Brain pericyte (primary cell): ENCODE data around the gene NCOR2.

ENCODE experiments used
- DNase-seq: peaks from one replicate; pipeline ENCODE4 v3.0.0-alpha.2; 2012; ENCODE audit warnings: low read depth, low spot score

Gene NCOR2

DNA sequence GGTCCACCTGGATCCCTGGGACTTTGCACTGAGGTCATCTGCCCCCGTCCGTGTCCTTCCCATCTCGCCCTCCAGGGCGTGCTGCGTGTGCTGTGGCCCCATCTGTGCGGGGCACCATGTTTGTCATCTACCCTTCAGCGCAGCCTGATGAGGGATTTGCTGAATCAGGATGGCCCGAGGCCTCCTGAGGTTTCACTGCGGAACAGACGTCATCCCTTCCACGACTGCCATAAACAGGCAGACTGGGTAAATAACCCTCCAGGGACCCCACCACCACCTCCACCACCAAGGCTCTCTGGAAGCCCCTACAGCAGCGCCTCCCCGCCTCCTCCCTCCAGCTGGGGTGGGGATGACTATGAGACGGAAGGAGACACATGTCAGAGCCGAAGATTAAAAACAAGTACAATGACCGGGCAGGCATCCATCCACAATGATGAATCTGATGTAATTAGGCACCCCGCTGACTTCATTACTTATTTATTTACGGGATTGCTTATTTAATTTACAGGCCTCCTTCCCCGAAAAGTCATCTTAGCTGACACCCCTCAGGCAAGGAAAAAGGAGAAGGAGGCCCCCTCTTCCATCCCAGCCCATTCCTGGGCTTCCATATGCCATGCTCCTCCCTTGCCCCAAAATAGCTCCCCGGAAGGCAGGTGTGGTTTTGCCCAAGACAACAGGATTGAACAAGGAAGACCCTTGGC is 39.4 kb downstream of the NCOR2 start:
- DNase-seq, result no peak

GRCh38 chr12:124525927-124526692 is 41.3 kb downstream of the NCOR2 start:
- no peak for DNase-seq

GRCh38 chr12:124525455-124525854 is 42.0 kb downstream of the NCOR2 start:
- no peak for DNase-seq

DNA sequence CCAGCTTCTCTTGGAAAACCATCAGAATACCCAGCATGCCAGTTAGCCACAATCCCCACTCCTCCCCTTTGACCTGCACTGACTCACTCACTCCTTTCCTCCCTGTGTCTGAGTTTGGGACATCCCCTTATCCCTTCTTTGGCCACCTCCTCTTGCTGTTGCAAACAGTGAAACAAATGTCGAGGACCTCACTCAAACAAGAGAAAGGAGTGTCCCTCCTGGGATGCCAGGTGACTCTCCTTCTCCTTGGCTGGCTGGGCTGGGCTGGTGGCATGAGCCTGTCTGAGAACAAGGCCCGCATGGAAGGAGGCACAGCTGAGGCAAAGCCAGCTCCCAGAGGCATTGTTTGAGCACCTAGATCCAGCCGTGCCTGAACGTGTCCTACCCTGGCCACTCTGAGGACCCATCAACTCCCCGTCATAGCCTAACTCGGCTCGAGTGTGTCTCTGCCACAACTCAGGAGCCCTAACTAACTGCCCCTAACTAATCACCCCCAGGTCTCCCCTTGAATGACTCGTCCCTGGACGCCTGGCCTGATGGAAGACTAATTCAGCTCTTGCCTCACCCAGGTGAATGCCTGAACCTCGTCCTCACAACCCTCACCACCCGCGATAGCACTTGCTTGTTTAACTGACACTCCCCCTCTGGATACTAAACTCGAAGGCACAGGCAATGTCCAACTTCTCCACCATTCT is 43.0 kb downstream of the NCOR2 start:
- DNase-seq, result no peak

DNA sequence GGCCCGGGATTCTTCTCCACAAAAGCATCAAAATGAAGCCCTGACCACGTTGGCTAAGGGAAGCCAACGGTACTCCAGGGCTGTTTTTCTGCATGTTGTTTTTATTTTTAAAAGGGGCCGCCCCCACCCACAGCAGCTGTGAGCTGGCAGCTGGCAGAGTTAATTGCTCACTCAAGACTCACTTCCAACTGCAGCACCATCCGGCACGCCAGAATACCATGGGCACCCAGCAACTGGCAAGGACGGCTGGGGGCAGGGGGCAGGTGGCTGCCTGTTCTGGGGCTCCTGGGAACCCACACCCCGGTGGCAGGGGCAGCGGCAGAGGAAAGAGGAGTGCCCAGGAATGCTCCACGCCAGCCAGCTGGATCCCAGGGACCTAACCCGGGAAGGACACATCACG is 44.3 kb downstream of the NCOR2 start:
- no peak for DNase-seq

GRCh38 chr12:124520907-124521306 is 46.5 kb downstream of the NCOR2 start:
- no peak for DNase-seq

DNA sequence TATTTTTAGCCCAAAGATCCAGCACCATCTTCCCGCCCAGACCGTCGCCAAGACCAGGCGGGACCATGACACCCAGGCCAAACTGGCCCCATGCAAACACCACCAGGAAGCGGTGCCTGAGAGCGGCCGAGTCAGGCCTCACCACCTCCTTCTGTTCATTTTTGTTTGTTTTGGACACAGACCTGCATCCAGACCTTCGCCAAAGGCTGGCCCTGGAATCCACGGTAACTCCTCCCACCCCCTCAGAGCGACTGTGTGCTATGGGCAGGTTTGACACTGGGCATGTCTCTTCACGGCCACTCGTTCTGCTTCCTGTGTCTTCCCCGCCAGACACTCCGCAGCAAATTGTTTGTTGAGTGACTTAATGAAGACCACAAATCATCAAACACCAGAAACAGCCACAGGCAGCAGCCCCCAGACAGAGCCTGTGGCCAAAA is 47.1 kb downstream of the NCOR2 start:
- no peak for DNase-seq

GRCh38 chr12:124519746-124520145 is 47.7 kb downstream of the NCOR2 start:
- no peak for DNase-seq

GRCh38 chr12:124518051-124518932 is 49.1 kb downstream of the NCOR2 start:
- peak; percentile 95 for DNase-seq
